ENCODE measurements around the gene PIM1. TPM values are rescaled to one million over a fixed set of nuclear protein-coding genes. Genes with fewer than 3 reads are reported as not detected.
A peak's percentile ranks its signal among the peaks of the same experiment; 100 is the strongest.

PIM1 gene
- total RNA-seq, 3 donors from 2014 or later, result 17.4 to 56.0 (median 31.6) TPM

GRCh38 chr6:37218511-37218910 is 48.6 kb downstream of the PIM1 start:
- Histone ChIP-seq H3K27me3 (no peaks in the 10 kb centered on the region), H3K36me3 (no peaks in the 10 kb centered on the region), H3K27ac (no peak overlapping the region), H3K4me1 (no peaks in the 10 kb centered on the region), H3K9me3 (no peaks in the 10 kb centered on the region), H3K4me3 (no peak overlapping the region)
- TF ChIP-seq POLR2AphosphoS5 (IDR thresholded peaks at IDR 0.05) (no peak), CTCF (IDR thresholded peaks at IDR 0.05) (no peak), POLR2A (IDR thresholded peaks at IDR 0.05) (no peak)
- intact Hi-C loops (cut with DNase I; ENCODE audit: low total_unique reads), result no loop called here
- no peak for DNase-seq (ENCODE audit: low spot score in 2 of 2)

- DNase-seq (ENCODE audit: low spot score in 2 of 2), result no peak
- no peaks in the 10 kb centered on the region for H3K4me1 ChIP-seq
- no peak overlapping the region for H3K27ac ChIP-seq
- TF ChIP-seq POLR2A (IDR thresholded peaks at IDR 0.05) (no peak), POLR2AphosphoS5 (IDR thresholded peaks at IDR 0.05) (no peak), CTCF (IDR thresholded peaks at IDR 0.05) (no peak)
- H3K27me3 ChIP-seq, result no peaks in the 10 kb centered on the region
- H3K9me3 ChIP-seq, result no peaks in the 10 kb centered on the region
- intact Hi-C loops (cut with DNase I; ENCODE audit: low total_unique reads), result no loop called here
- H3K4me3 ChIP-seq, result peak overlapping the region; percentile 57 to 74 (median 68)
- no peaks in the 10 kb centered on the region for H3K36me3 ChIP-seq
These were observed 51.7 kb downstream of the PIM1 start for GRCh38 chr6:37221585-37222124.

- H3K9me3 ChIP-seq, result no peaks in the 10 kb centered on the region
- H3K27me3 ChIP-seq, result no peaks in the 10 kb centered on the region
- H3K4me3 ChIP-seq, result peak overlapping the region; percentile 57 to 74 (median 68)
- H3K27ac ChIP-seq, result peak overlapping the region in 1 of 2 donors; percentile 12
- DNase-seq (ENCODE audit: low spot score in 2 of 2), result peak; percentile 48 to 64
- no peaks in the 10 kb centered on the region for H3K36me3 ChIP-seq
- intact Hi-C loops (cut with DNase I; ENCODE audit: low total_unique reads), result no loop called here
- TF ChIP-seq POLR2AphosphoS5 (IDR thresholded peaks at IDR 0.05) (no peak), CTCF (IDR thresholded peaks at IDR 0.05) (no peak), POLR2A (IDR thresholded peaks at IDR 0.05) (no peak)
- no peaks in the 10 kb centered on the region for H3K4me1 ChIP-seq
These were observed 52.4 kb downstream of the PIM1 start for GRCh38 chr6:37222125-37222967.

GRCh38 chr6:37222992-37223391 is 53.0 kb downstream of the PIM1 start:
- no peaks in the 10 kb centered on the region for H3K9me3 ChIP-seq
- peak overlapping the region in 2 of 3 donors; percentile 68 to 74 for H3K4me3 ChIP-seq
- H3K27ac ChIP-seq, result no peak overlapping the region
- TF ChIP-seq POLR2AphosphoS5 (IDR thresholded peaks at IDR 0.05) (no peak), POLR2A (IDR thresholded peaks at IDR 0.05) (no peak), CTCF (IDR thresholded peaks at IDR 0.05) (no peak)
- intact Hi-C loops (cut with DNase I; ENCODE audit: low total_unique reads), result no loop called here
- H3K27me3 ChIP-seq, result no peaks in the 10 kb centered on the region
- H3K36me3 ChIP-seq, result no peaks in the 10 kb centered on the region
- H3K4me1 ChIP-seq, result no peaks in the 10 kb centered on the region
- DNase-seq (ENCODE audit: low spot score in 2 of 2), result no peak

Other genes with a start within 250 kb of the PIM1 start
- gene PI16, start 215.4 kb upstream of the PIM1 start, total RNA-seq, result 10 to 100 TPM in 1 of 3 donors, 1 to 10 TPM in 2; 2.8 to 14.9 (median 5.2) TPM
- gene MTCH1, start 184.0 kb upstream of the PIM1 start, total RNA-seq, result 100 to 1,000 TPM; 187 to 229 (median 215) TPM
- 10 to 100 TPM; 11.5 to 51.4 (median 18.6) TPM for gene FGD2, start 164.5 kb upstream of the PIM1 start, total RNA-seq
- 10 to 100 TPM in 1 of 3 donors, 1 to 10 TPM in 2; 5.8 to 12.4 (median 8.8) TPM for gene TBC1D22B, start 87.6 kb downstream of the PIM1 start, total RNA-seq
- gene TMEM217, start 88.0 kb downstream of the PIM1 start, total RNA-seq, result 1 to 10 TPM in 1 of 3 donors, under 1 TPM in 1, not detected in 1; 0.66 to 1.0 TPM
- gene RNF8, start 183.8 kb downstream of the PIM1 start, total RNA-seq, result 10 to 100 TPM in 2 of 3 donors, 1 to 10 TPM in 1; 7.8 to 16.0 (median 12.8) TPM

Measured in breast epithelium (tissue), 4 donors.